VCaP (cell line): ENCODE data around the gene RBAK.
A peak's percentile ranks its signal among the peaks of the same experiment; 100 is the strongest.

Experiments
- H3K27ac ChIP-seq: fragments of 450-650 bp; 2 replicates; pipeline ENCODE4 v1.5.1; 2017
- CTCF ChIP-seq: fragments of 450-650 bp; conservative IDR thresholded peaks from 2 replicates; pipeline ENCODE4 v1.5.1; 2017; ENCODE audit warnings: mild to moderate bottlenecking, moderate library complexity

The RBAK gene

DNA sequence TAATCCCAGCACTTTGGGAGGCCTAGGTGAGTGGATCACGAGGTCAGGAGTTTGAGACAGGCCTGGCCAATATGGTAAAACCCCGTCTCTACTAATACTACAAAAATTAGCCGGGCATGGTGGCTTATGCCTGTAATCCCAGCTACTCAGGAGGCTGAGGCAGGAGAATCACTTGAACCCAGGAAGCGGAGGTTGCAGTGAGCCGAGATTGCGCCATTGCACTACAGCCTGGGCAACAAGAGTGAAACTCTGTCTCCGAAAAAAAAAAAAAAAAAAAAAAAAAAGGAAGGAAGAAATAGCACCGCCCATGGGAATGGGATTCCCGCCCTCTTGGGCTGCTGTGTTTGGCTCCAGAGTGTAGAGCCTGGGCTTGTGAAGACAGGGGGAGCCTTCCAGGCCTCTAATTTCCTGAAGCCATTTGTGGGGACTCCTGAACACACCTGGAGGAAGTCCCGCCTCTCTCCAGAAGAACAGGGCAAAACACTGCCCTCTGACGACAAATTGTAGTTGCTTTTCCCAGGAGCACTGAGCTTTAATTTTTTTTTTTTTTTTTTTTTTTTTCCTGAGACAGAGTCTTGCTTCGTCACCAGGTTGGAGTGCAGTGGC is 42.7 kb downstream of the RBAK start:
- peak; percentile 37 for TF ChIP-seq CTCF
- H3K27ac ChIP-seq: peak overlapping the region; percentile 20; the same call in 1 of the 2 replicates

DNA sequence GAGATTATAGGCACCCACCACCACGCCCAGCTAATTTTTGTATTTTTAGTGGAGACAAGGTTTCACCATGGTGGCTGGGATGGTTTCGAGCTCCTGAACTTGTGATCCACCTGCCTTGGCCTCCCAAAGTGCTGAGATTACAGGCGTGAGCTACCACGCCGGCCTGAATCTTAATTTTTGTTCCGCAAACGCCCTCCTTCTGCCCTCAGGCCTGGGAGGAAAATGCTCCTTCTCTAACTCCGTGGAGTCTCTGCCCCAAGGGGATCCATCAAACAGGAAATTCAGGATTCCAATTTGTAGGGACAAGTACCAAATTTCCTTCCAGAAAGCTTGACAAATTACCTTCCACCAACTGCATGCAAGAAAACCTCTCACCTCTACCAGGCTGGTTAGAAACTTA is 43.2 kb downstream of the RBAK start:
- peak overlapping the region; percentile 20; the same call in 1 of the 2 replicates for H3K27ac ChIP-seq
- TF ChIP-seq CTCF: no peak

GRCh38 chr7:5093948-5094347 is 48.3 kb downstream of the RBAK start:
- H3K27ac ChIP-seq: no peak overlapping the region

DNA sequence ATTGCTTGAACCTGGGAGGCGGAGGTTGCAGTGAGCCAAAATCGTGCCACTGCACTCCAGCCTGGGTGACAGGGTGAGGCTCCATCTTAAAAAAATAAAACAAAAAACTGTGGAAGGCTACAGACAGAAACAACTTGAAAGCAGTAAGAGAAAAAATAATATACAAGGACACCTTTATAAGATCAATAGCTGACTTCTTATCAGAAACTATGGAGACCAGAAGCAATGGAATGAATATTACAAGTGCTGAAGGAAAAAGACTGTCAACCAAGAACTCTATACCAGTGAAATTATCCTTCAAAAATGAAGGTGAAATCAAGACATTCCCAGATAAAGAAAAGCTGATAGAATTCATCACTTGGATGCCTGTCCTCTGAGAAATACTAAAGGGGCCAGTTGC is 49.0 kb downstream of the RBAK start:
- H3K27ac ChIP-seq: no peak overlapping the region

More at GRCh38 chr7:5093948-5094347, 48.3 kb downstream of the RBAK start:
- no peak for TF ChIP-seq CTCF

GRCh38 chr7:5116359-5116758 is 70.7 kb downstream of the RBAK start:
- no peak for TF ChIP-seq CTCF

More for the DNA sequence above, 49.0 kb downstream of the RBAK start:
- TF ChIP-seq CTCF: no peak

DNA sequence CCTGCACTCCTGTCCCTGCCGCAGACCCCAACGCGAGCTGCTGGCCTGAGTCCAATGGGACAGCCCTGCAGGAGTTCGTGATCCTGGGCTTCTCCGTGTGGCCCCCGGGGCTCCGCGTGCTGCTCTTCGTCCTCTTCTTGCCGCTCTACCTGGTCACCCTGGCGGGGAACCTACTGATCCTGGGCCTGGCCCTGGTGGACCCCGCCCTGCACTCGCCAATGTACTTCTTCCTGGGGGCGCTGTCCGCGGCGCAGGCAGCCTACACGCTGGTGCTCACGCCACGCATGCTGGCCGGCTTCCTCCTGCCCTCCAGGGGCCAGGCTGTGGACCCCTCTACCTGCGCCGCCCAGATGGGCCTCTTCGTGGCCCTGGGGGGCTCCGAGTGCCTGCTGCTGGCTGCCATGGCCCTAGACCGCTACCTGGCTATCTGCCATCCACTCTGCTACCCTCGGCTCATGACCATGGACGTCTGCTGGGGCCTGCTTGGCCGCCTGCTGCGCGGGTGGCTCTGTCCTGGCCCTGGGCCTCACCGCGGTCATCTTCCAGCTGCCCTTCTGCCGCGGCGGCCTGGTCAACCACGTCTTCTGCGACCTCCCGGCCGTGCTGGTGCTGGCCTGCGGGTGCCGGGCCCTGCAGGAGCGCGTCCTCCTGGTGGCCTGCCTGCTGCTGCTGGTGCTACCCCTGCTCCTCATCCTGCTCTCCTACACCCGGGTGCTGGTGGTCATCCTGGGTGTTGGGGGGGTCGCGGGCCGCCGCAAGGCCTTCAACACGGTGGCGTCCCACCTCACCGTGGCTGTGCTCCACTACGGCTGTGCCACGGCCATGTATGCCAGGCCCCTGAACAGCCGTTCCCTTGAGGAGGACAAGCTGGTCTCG is 71.7 kb downstream of the RBAK start:
- no peak overlapping the region for H3K27ac ChIP-seq
- TF ChIP-seq CTCF: no peak

More at GRCh38 chr7:5116359-5116758, 70.7 kb downstream of the RBAK start:
- no peak overlapping the region for H3K27ac ChIP-seq
